HG03025 (cell line): ENCODE data around the gene TECPR2.
"Not testable (repeated sequence)": the region's sequence is repeated elsewhere in the genome, so short reads cannot be mapped to it uniquely, and the experiment has no call there.

Experiments
- ATAC-seq: cut with Tn5 transposase; IDR thresholded peaks from one replicate; pipeline ENCODE4 v1.9.1; 2021; ENCODE audit warnings: mild to moderate bottlenecking, moderate library complexity; ENCODE audit not compliant: unreplicated experiment, low FRiP score

TECPR2 gene

DNA sequence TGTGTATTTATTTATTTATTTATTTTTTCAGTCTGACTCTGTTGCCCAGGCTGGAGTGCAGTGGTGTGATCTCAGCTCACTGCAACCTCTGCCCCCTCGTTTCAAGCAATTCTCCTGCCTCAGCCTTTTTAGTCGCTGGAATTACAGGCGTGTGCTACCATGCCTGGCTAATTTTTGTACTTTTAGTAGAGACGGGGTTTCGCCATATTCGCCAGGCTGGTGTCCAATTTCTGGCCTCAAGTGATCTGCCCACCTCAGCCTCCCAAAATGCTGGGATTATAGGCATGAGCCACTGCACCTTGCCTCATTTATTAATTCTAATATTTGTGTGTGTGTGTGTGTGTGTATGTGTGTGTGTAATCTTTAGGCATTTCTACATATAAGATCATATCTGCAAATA, 33.4 kb upstream of the TECPR2 start:
- ATAC-seq: not testable (repeated sequence)

DNA sequence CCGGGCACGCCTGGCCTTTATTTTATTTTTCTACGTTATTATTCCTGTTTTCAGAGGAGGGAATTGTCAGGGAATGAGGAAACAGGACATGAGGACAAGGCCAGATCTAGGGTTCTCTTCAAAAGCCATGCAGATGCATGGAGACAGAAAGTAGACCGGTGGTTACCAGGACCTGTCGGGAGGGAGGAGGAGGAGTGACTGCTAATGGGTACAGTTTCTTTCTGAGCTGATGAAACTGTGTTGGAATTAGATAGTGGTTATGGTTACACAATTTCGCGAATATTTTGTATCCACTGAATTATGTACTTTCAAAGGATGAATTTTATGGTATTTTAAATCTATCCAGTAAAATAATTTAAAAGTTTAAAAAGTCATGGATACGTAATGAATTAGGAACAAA, 31.9 kb upstream of the TECPR2 start:
- no peak for ATAC-seq

DNA sequence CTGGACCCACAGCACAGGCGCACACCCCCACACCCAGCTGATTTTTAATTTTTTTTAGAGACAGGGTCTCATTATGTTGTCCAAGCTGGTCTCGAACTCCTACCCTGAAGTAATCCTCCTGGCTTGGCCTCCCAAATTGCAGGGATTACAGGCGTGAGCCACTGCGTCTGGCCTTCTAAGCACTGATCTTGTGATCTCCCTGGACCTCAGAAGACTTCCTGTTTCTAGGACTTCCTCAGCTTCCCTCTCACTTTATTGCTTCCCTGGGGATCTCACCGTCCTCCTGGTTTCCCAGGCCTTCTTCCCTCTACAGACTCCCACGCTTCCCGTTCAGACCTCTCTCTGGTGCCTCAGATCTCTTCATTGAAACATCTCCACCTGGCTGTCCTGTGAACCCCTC, 29.4 kb upstream of the TECPR2 start:
- no peak for ATAC-seq

DNA sequence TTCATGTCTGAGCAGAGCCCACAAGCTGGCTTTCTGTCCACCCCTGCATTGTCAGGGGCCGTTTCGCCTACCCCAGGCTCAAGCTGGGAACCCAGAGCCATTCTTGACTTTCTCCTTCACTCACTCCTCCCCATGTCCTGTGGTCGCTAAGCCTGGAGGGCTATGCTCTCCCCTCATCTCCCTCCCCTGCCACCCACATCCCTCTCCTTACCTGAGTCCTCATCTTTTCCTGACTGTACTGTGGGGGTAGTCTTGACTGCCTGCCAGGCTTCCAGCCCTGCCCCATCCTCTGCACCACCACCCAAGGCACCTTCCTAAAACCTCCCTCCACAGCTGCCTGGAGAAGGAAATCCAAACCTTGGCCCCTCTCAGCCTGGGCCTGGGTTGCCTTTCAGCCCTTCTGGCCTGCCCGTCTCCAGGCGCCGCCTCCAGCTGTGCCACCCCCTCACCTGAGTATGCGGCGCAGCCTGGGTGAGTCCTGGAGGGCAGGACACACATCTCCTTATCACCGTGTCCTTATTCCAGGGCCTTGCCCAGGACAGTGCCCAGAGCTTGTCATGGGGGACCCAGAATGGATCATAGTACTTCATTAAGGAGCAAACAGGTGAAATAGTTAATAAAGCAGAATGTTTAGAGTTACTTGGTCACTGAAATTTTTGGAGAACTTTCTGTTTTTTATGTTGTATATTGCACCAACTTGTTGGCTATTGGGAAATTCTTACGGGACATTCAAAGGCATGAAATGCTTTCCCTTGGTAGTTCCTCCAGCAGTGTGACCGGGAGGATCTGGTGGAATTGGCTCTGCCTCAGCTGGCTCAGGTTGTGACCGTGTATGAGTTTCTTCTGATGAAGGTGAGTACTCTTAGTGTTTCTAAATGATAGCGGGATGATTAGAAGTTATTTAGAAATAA, 28.7 kb upstream of the TECPR2 start:
- ATAC-seq: no peak

DNA sequence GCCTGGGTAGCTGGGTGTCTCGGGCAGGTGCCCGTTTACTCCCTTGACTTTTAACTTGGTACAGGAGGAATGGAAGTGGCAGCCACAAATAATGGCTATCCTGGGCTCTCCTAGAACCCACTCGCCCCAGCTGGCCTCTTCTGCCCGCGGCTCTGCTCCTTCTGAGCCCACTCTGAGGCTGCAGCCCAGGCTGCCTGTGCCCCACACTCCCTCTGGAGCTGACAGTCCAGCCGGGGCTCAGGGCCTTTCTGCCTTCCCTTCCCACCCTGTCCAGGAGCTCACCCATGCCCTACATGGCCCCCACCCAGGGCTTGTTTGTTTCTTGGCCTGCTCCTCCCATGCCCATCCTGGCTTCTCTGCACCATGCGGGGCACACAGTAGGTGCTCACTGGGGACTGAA, 27.6 kb upstream of the TECPR2 start:
- no peak for ATAC-seq

DNA sequence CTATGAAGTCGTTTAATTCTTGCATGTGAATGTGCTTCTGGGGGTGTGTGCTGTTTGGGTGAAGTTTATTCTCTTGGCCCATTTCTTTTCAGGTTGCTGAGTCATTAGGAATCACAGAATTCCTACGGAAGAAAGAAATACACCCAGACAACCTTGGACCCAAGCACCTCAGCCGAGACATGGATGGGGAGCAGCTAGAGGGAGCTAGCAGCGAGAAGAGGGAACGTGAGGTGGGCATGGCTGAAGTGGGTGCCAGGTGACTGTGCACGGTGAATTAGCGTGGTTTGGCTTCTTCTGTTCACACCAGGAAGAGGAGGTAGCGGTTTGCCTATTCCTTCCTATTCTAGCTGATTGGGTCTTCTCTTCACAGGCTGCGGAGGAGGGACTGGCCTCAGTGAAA, 24.0 kb upstream of the TECPR2 start:
- no peak for ATAC-seq

DNA sequence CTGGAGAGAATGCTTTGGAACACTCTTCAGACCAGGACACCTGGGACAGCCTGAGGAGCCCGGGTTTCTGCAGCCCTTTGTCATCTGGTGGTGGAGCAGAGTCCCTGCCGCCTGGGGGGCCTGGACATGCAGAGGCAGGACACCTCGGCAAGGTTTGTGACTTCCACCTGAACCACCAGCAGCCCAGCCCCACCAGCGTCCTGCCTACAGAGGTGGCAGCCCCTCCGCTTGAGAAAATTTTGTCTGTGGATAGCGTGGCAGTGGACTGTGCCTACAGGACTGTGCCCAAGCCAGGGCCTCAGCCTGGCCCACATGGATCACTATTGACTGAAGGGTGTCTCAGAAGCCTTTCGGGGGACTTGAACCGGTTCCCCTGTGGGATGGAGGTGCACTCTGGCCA, 21.2 kb upstream of the TECPR2 start:
- ATAC-seq: no peak

DNA sequence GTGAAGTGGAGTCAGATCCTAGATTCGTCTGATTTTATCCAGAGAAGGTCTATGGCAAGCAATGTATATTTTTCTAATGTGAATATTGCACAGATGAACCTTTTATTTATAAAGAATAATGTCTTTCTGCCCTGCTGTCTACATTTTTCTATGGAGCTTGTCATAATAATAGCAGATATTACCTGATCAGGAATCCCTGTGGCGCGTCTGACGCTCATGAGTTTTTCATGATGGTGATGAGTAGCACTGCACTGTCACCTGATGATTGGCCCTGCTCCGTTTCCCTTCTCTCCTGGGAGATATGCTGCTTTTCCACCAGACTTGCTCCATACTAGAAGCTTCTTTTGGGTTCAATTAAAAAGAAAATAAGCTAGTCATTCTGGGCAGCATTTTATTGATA, 20.5 kb upstream of the TECPR2 start:
- ATAC-seq: no peak

DNA sequence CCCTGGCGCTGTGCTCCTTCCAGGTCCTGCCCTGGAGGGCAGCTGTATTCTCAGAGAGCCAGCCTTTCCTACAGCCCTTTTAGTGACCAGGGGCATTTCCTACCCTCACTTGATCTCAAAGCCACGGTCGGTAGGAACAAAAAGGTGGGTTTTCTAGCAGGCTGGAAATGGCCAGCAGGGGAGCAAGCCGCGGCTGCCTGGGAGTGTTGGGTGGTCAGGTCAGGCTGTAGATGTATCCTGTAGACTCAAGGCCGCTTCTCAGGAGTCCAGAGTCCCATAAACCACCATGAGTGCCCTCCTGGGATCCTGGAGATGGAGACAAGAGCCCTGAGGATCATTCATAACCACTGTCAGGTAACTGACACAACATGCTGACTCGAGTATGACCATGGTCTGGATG, 18.7 kb upstream of the TECPR2 start:
- no peak for ATAC-seq

DNA sequence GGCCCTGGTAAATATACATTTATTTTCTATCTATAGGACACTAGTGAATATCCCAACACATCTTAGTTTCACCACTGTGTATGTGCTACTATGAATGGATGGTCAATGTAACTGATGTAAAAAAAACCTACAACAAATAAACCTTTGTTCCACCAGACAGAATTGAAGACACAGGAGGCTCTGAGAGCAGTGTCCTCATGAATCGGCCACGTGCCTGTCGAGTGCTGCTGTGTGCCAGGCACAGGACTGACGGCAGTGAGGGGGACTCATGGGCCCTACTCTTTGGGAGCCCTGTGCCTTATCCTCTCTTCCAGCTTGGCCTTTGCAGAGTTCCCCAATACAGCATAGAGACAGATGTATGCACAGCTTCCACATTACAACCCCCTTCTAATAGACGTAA, 18.3 kb upstream of the TECPR2 start:
- ATAC-seq: no peak

DNA sequence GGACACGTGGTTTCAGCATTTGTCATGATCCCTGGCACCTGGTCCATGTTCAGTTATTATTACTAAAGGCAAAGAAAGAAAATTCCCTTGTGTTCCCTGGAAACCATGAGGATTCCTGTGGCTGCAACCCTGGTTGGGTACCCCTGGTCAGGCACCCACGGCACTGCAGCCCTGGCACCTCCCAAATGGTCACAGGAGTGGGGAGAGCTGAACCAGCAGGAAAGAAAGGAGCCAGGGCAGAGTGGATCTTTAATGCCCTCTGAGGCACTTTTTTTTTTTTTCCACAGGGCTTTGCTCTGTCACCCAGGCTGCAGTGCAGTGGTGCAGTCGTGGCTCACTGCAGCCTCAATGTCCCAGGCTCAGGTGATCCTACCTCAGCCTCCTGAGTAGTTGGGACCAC, 17.5 kb upstream of the TECPR2 start:
- no peak for ATAC-seq

DNA sequence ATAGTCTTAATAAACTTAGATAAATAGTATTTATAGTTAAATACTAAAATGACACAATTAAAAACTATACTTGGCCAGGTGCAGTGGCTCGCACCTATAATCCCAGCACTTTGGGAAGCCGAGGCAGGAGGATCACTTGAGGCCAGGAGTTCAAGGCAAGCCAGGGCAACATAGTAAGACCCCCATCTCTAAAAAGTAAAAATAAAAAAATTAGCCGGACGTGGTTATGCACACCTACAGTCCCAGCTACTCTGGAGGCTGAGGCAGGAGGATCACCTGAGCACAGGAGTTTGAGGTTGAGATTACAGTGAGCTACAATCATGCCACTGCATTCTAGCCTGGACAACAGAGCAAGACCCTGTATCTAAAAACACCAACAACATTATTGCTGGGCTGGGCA, 16.1 kb upstream of the TECPR2 start:
- ATAC-seq: no peak

DNA sequence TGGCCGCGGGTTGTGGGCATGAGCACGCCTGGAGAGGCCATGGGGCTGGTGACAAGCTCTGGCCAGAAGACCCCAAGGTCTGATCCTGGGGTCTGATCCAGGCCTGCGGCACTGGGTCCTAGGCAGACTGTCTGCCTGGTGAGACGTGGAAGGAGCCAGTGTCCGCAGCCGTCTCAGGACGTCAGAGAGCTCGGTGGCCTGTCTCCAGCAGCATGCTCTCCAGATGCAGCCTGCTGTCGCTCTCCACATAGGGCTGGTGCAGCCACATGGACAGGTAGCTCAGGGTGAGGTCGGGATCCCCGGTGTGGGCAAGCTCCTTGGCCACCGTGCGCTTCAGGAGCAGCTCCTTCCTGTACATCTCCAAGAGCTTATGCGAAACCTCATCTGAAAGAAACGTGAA, 14.4 kb upstream of the TECPR2 start:
- no peak for ATAC-seq

DNA sequence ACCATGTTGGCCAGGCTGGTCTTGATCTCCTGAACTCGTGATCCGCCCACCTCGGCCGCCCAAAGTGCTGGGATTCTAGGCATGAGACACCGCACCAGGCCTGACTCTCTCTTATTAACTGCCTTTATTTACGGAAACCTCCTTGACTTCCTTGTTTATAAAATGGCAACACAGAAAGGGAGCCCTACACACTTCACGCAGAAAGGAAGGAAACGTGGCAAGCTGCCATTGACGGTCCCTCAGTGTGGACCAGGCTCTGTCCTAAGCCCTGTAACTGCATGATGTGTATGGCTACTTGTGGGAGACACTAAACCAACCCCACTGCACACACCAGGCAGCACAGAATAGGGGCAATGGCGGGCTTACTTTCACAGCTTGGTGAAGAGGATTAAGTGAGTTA, 11.7 kb upstream of the TECPR2 start:
- no peak for ATAC-seq

DNA sequence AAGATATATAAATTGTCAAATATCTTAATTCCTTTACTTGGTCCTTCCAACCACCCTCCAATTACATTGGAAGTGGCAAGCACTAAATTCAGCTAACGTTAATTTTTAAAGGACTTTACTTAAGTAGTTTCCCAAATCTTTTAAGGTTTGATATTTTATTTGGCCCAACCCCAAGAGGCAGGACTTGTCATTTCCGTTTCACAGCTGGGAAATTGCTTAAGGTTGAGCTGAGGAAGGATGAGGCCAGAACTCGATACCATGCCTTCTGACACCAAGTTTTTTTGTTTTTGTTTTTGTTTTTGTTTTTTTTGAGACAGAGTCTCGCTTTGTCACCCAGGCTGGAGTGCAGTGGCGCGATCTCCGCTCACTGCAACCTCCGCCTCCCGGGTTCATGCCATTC, 11.1 kb upstream of the TECPR2 start:
- not testable (repeated sequence) for ATAC-seq

DNA sequence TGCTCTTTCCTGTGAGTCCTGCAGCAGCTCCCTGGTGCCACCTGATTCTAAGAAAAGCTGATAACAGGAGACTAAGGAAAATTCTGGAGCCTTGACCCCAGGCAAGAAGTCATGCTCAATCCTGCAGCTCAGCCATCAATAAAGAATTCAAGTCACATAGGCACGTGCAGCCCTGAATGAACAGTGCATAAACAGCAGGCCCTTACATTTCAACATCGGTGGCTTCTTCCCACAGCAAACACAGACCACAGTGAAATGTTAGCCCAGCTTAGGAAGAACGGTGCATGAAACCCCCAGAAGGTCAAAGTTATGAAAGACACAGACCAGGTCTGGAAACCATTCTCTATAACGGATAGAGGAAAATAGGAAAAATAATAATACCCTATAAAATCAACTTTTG, 10.5 kb upstream of the TECPR2 start:
- ATAC-seq: no peak

DNA sequence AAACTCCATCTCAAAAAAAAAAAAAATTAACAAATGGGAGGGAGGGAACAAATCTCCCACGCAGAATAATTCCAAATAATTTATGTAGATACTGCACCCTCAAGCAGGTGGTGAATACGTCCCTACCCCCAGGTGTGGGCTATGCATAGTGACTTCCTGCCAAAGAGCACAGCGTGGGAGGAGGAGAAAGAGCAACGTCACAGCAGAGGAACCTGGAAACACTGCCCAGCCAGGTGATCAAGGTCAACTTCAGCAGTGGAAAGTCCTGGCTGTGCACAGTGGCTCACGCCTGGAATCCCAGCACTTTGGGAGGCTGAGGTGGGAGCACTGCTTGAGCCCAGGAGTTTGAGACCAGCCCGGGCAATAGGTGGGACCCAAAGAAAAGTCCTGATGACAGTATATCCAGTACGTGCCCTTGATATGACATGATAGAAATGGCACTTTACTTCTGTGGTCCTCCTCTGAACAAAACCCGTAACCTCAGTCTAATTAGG, 9.6 kb upstream of the TECPR2 start:
- no peak for ATAC-seq

DNA sequence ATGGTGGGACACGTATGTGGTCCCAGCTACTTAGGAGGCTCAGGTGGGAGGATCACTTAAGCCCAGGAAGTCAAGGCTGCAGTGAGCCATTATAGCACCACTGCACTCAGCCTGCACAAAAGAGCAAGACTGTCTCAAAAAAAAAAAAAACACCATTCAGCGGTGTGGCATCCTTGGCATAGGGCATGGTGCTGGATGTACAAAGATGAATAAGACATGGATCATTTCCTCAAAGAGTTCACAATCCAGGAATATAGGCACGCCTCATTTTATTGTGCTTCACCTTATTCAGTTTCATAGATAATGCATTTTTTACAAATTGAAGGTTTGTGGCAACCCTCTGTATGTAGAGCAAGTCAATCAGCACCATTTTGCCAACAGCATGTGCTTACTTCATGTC, 6.5 kb upstream of the TECPR2 start:
- ATAC-seq: no peak

DNA sequence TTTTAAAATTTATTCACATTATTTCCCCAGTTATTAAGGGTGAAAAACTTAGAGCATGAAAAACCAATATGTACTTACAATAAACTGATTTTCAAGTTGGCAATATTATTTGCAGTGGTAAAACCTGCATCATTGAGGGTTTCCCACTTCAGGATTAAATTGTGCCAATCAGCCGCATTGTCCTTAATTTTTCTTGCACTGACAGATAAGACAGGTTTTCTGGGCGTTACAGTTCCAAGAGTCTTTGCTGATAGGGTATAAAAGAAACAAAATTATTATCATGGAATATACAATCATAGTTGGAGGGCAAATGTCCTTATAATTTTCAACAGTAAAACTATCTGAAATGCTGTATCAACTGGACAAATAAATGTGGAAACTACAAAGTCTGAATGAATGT, 3.4 kb upstream of the TECPR2 start:
- no peak for ATAC-seq

DNA sequence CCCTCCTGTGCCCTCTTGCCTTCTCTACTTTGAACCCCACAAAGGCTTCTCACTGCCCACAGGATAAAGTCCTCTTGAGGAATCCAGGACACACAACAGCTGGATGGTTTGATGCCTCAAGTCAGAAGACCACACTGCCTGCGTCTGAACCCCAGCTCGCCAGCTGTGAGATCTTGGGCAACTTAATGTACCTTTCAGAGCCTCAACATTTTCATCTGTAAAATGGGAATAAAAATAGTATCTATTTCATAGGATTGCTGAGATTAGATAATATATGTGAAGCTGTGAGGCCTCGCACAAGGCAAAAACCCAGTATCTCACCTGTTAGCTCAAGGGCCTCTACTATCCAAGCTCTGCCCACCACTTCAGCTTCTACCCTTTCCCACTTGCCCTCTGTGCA, 2.4 kb upstream of the TECPR2 start:
- no peak for ATAC-seq

DNA sequence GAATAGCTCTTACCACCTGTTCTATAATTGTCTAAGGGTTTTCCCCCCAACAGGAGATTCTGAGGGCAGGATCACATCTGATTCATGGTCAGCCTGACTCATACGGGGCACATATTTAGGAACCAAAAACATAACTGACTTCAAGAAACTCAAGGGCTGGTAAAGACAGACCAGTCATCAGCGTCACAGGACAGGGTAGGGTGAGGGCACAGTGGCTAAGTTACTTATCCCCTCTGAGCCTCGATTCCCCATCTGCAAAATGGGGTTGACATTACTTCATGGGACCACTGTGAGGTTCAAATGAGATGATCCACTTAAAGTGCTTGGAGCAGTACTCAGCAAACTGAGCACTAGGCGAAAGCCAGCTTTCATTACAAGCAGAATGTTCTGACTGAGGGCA, 657 bp upstream of the TECPR2 start:
- peak; percentile 26 for ATAC-seq

DNA sequence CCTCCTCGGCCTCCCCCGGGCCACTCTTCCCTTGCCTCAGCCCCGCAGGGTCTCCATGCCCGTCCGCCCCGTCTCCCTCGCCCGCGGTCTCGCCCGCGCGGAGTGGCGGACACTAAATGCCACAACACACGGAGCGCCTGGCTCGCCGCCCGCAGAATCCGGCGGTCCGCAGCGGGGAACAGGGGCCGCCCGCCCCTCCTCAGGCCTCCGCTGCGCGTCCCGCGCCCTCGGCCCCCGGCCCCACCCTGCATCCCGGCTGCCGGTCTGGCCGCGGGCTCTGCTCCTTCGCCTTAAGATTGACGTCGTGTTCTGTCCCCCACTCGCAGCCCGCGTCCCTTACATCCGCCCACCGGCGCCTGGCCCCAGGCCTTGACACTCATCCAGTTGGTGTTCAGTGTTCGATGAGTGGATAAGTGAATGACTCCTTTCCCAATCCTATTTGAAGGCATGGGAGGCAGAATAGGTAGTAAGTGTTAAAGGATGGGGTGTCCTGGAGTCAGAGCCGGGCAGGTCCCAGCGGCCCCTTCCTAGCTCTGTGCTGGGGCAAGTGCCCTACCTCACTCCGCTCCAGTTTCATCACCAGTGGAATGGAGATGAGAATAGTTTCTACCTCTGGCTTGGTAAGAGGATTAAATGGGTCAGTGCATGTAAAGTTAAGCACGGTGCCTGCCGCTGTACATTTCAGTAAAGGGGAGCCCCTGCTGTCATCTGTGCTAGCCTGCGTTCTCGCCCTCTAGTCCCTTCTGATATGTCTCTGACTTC, 622 bp downstream of the TECPR2 start:
- ATAC-seq: peak; percentile 27
